Panc1 (cell line): ENCODE data around the gene ST8SIA6. TPM values are rescaled to one million over a fixed set of nuclear protein-coding genes. Genes with fewer than 3 reads are reported as not detected.

ENCODE experiments used
- ATAC-seq: fragments of 200-7000 bp; cut with Tn5 transposase; 2 replicates; pipeline ENCODE4 v1.9.1; 2020; ENCODE audit warnings: mild to moderate bottlenecking, moderate library complexity
- BruUV-seq: library from RNA; stranded (reverse); fragments of 400-500 nt; replicated peaks from 2 replicates; lab custom pipeline; 2021; lab: Mats Ljungman, UMichigan
- CTCF ChIA-PET: fragments of 300-600 bp; sonication (Branson Sonifier 250); formaldehyde crosslinking; loops from one replicate; lab custom pipeline; 2022; ENCODE audit warnings: antibody characterized with exemption; lab: Charles Lee
- POLR2A ChIA-PET: fragments of 300-600 bp; sonication (Branson Sonifier 250); formaldehyde crosslinking; loops from one replicate; lab custom pipeline; 2022; ENCODE audit warnings: antibody characterized with exemption; lab: Charles Lee
- DNase-seq: peaks from one replicate; pipeline ENCODE4 v3.0.0-alpha.2; 2010; ENCODE audit warnings: low read depth, low spot score
- H3K27ac ChIP-seq: 2 replicates; pipeline ENCODE4 v1.5.1; 2011; ENCODE audit warnings: mild to moderate bottlenecking, low read length, inconsistent platforms
- H3K27me3 ChIP-seq: fragments of 200-500 bp; sonication (Bioruptor generic); 2 replicates; pipeline ENCODE4 v1.6.0; 2014; ENCODE audit warnings: low read length, inconsistent platforms; ENCODE audit not compliant: control insufficient read depth, insufficient read depth
- H3K36me3 ChIP-seq: fragments of 200-500 bp; sonication (Bioruptor generic); 2 replicates; pipeline ENCODE4 v1.5.1; 2014; ENCODE audit warnings: inconsistent platforms, mild to moderate bottlenecking, low read length, moderate library complexity; ENCODE audit not compliant: control insufficient read depth, insufficient read depth
- H3K4me1 ChIP-seq: 2 replicates; pipeline ENCODE4 v1.5.1; 2011; ENCODE audit warnings: inconsistent platforms, mild to moderate bottlenecking, low read length, moderate library complexity; ENCODE audit not compliant: control insufficient read depth, insufficient read depth
- H3K4me3 ChIP-seq, 2 experiments: 2 replicates each; pipeline ENCODE4 v1.5.1; 2011 to 2012; ENCODE audit warnings: low read depth in 2 of 2, low read length in 2 of 2, mild to moderate bottlenecking in 2 of 2, inconsistent platforms in 1 of 2, moderate library complexity in 1 of 2
- H3K9me3 ChIP-seq: fragments of 200-500 bp; sonication (Bioruptor generic); 2 replicates; pipeline ENCODE4 v1.5.1; 2014; ENCODE audit warnings: low read depth, mild to moderate bottlenecking, inconsistent platforms, low read length, moderate library complexity; ENCODE audit not compliant: control insufficient read depth, insufficient read depth
- POLR2AphosphoS5 ChIP-seq: IDR thresholded peaks from 2 replicates; pipeline ENCODE4 v1.6.1; 2012; ENCODE audit warnings: mild to moderate bottlenecking, low read depth, low read length, moderate library complexity
- SIN3A ChIP-seq: IDR thresholded peaks from 2 replicates; pipeline ENCODE4 v1.6.1; 2012; ENCODE audit warnings: low read depth, mild to moderate bottlenecking, low read length, moderate library complexity, borderline replicate concordance; ENCODE audit not compliant: insufficient read depth
- TCF7L2 ChIP-seq: IDR thresholded peaks from 2 replicates; pipeline ENCODE4 v1.6.1; 2011; ENCODE audit warnings: mild to moderate bottlenecking, low read depth, low read length, inconsistent platforms
- in situ Hi-C: cut with HindIII; loops from 2 replicates; pipeline ENCODE4 v1.10.0; 2016; ENCODE audit warnings: low sequenced_read_pairs, low pct_unique_long_range_greater_than_20kb
- intact Hi-C: fragments of 100-400 bp; cut with micrococcal nuclease; formaldehyde crosslinking; loops from one replicate; pipeline ENCODE4 v1.10.0; 2022; ENCODE audit not compliant: unreplicated experiment
- total RNA-seq: library from RNA; stranded (reverse); gene quantifications from one replicate; pipeline ENCODE4 v1.2.1, GENCODE V29; 2021; ENCODE audit not compliant: unreplicated experiment
- TF ChIP-seq, protein P1 (sequence below): fragments of 450-650 bp; IDR thresholded peaks from 2 replicates; pipeline ENCODE4 v1.5.1; 2017; ENCODE audit warnings: mild to moderate bottlenecking
- TF ChIP-seq, protein P2 (sequence below), 2 experiments: IDR thresholded peaks; 2 replicates each; pipeline ENCODE4 v1.6.1; 2011 to 2012; ENCODE audit warnings: low read depth in 2 of 2, control low read depth in 1 of 2, low read length in 1 of 2, mild to moderate bottlenecking in 1 of 2, moderate library complexity in 1 of 2; ENCODE audit not compliant: insufficient read depth in 1 of 2

The ST8SIA6 gene
- total RNA-seq, 1 experiment from 2014 or later: 0.82 TPM

GRCh38 chr10:17494626-17495260 lies 40.3 kb upstream of the ST8SIA6 start:
- no TSS peak for BruUV-seq
- in situ Hi-C loops (no loop called here), intact Hi-C loops (no loop called here)
- ChIA-PET POLR2A (no interaction called here), CTCF (interaction anchor here (0.7 kb wide), 1 partner anchor 242 kb away, joined by 12 read pairs; no protein-coding TSS in a partner anchor)
- ATAC-seq (no peak), DNase-seq (no peak)
- TF ChIP-seq, protein P1, sequence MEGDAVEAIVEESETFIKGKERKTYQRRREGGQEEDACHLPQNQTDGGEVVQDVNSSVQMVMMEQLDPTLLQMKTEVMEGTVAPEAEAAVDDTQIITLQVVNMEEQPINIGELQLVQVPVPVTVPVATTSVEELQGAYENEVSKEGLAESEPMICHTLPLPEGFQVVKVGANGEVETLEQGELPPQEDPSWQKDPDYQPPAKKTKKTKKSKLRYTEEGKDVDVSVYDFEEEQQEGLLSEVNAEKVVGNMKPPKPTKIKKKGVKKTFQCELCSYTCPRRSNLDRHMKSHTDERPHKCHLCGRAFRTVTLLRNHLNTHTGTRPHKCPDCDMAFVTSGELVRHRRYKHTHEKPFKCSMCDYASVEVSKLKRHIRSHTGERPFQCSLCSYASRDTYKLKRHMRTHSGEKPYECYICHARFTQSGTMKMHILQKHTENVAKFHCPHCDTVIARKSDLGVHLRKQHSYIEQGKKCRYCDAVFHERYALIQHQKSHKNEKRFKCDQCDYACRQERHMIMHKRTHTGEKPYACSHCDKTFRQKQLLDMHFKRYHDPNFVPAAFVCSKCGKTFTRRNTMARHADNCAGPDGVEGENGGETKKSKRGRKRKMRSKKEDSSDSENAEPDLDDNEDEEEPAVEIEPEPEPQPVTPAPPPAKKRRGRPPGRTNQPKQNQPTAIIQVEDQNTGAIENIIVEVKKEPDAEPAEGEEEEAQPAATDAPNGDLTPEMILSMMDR: no peak
- Histone ChIP-seq H3K27ac (no peak overlapping the region), H3K4me1 (no peaks in the 10 kb centered on the region), H3K4me3 (no peak overlapping the region), H3K27me3 (no peaks in the 10 kb centered on the region), H3K36me3 (no peaks in the 10 kb centered on the region), H3K9me3 (no peaks in the 10 kb centered on the region)

DNA sequence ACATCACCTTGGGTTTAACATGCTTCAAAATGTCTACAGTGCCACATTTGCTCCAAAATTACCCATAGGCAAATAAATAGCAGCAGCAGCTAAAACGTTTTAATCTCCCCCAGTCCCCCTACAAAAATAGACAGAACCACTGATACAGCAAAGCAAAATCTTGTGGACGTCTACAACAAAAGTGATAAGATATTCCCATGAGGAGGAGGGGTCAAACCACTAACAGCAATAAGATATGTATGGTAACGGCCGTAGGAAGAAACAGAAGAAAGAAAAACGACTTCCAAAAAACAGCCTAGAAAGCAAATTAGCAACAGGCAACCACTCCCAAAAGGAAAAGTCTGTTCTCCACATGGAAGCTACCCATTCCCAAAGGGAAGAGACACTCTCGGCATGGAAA lies 34.5 kb upstream of the ST8SIA6 start:
- POLR2A ChIA-PET: no interaction called here
- no peak overlapping the region for H3K27ac ChIP-seq
- in situ Hi-C loops: no loop called here

More for the DNA sequence above, 34.5 kb upstream of the ST8SIA6 start:
- no peak for DNase-seq
- Histone ChIP-seq H3K9me3 (no peaks in the 10 kb centered on the region), H3K36me3 (no peaks in the 10 kb centered on the region), H3K4me3 (no peak overlapping the region), H3K4me1 (no peaks in the 10 kb centered on the region), H3K27me3 (no peaks in the 10 kb centered on the region)
- TF ChIP-seq TCF7L2 (no peak), SIN3A (no peak), POLR2AphosphoS5 (no peak)
- TF ChIP-seq, protein P2, sequence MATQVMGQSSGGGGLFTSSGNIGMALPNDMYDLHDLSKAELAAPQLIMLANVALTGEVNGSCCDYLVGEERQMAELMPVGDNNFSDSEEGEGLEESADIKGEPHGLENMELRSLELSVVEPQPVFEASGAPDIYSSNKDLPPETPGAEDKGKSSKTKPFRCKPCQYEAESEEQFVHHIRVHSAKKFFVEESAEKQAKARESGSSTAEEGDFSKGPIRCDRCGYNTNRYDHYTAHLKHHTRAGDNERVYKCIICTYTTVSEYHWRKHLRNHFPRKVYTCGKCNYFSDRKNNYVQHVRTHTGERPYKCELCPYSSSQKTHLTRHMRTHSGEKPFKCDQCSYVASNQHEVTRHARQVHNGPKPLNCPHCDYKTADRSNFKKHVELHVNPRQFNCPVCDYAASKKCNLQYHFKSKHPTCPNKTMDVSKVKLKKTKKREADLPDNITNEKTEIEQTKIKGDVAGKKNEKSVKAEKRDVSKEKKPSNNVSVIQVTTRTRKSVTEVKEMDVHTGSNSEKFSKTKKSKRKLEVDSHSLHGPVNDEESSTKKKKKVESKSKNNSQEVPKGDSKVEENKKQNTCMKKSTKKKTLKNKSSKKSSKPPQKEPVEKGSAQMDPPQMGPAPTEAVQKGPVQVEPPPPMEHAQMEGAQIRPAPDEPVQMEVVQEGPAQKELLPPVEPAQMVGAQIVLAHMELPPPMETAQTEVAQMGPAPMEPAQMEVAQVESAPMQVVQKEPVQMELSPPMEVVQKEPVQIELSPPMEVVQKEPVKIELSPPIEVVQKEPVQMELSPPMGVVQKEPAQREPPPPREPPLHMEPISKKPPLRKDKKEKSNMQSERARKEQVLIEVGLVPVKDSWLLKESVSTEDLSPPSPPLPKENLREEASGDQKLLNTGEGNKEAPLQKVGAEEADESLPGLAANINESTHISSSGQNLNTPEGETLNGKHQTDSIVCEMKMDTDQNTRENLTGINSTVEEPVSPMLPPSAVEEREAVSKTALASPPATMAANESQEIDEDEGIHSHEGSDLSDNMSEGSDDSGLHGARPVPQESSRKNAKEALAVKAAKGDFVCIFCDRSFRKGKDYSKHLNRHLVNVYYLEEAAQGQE (IDR thresholded peaks at IDR 0.05; ENCODE audit: insufficient read depth in 1 of 2, low read depth in 2 of 2, low read length in 1 of 2): no peak
- TF ChIP-seq, protein P1: no peak
- BruUV-seq: no TSS peak
- CTCF ChIA-PET: no interaction called here
- intact Hi-C loops: no loop called here
- no peak for ATAC-seq
